Smooth muscle cell of trachea (primary cell): ENCODE measurements around the gene SMPX. TPM values are rescaled to one million over a fixed set of nuclear protein-coding genes. Genes with fewer than 3 reads are reported as not detected.

Experiments
- total RNA-seq: library from RNA; depleted of rRNA; stranded (reverse); fragments of >200 nt; gene quantifications from 2 replicates; pipeline ENCODE4 v1.2.1, GENCODE V29; 2014

Gene SMPX
- total RNA-seq, result not detected in 2 replicates

DNA sequence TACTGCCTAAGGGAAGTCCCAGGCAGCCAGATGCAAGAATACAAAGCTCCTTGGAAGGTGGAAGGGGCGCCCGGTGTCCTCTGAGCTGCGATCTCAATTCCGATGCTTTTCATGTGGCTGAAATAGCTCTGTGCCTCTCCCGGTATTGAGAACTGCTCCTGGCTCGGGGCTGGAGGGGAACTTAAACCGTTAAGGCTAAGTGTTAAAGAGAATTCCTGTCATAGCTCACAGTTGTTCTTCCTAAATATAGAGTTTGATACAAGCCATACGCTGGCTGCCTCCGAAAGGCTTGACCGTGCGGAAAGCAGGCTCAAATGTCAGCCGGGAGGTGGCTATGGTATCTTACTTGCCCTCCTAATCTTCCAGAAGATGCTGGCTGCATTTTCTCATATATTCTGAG lies at the start of gene SMPX:
Gene SMPX (minus strand): TSS at position 157 of the 400 bp plus-strand sequence. CDS start 3,826 bp downstream, outside the sequence.

DNA sequence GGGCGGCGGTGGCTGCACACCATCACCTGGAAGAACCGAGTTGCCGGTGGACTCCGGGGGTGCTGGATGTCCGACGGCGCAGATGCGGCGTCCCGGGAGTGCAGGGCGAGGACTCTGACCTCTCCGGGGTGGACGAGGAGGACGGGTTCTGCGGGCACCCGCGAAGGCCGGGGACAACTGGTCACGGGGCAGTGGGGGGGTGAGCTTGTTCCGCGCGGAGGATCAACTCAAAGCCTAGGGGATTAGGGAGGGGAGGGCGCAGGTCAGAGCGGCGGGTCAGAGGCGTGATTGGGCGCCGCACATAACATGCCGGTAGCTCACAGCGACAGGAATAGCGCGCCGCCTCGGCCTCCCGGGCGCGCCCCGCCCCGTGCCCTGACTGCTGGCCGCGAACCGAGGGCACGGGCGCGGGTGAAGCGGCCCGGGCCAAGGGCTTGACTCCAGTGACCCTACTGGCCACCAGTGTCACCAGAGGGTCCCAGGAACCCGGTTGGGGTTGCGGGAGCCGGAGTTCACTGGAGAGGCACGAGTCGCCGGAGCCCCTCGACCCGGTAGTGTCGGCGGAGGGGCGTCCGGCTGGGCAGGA lies 99.7 kb downstream of the SMPX start, which contains the start of gene KLHL34:
Gene KLHL34 (minus strand): TSS at position 179 of the 586 bp plus-strand sequence. CDS start 542 bp downstream, outside the sequence.

Other genes with a start within 250 kb of the SMPX start
- under 0.01 and 0.17 TPM in 2 replicates for gene KLHL34, start 99.8 kb downstream of the SMPX start, total RNA-seq
- gene MBTPS2, start 81.5 kb upstream of the SMPX start, total RNA-seq, result 9.4 and 16.3 TPM in 2 replicates
- 2.5 and 2.8 TPM in 2 replicates for gene YY2, start 97.9 kb upstream of the SMPX start, total RNA-seq
- 194 and 324 TPM in 2 replicates for gene SMS, start 182.6 kb upstream of the SMPX start, total RNA-seq